HepG2 (cell line): ENCODE data around the gene CA7. TPM values are rescaled to one million over a fixed set of nuclear protein-coding genes. Genes with fewer than 3 reads are reported as not detected.
A peak's percentile ranks its signal among the peaks of the same experiment; 100 is the strongest.

Experiments used
- ATAC-seq: fragments of 200-7000 bp; cut with Tn5 transposase; 3 replicates; pipeline ENCODE4 v1.9.1; 2020; ENCODE audit warnings: mild to moderate bottlenecking, moderate library complexity
- BruUV-seq: library from RNA; stranded (reverse); fragments of 400-500 nt; replicated peaks from 2 replicates; lab custom pipeline; 2021; lab: Mats Ljungman, UMichigan
- CTCF ChIA-PET: fragments of 300-600 bp; formaldehyde crosslinking; extraction: SDS; loops from one replicate; lab custom pipeline; 2021; ENCODE audit warnings: low total read pairs, inconsistent platforms, low intra/inter-chr PET ratio; lab: Yijun Ruan, JAX
- POLR2A ChIA-PET: fragments of 350-600 bp; sonication (Branson Sonifier 250); formaldehyde crosslinking; loops from one replicate; lab custom pipeline; 2020; ENCODE audit warnings: antibody characterized with exemption, inconsistent platforms; lab: Yijun Ruan, JAX
- DNase-seq: peaks from one replicate; pipeline ENCODE4 v3.0.0-alpha.2; 2015; ENCODE audit warnings: low spot score
- FAIRE-seq: peaks from 3 replicates; lab custom pipeline; 2011; peaks lifted over from hg19 to GRCh38; lab: Jason Lieb, UNC
- H2AFZ ChIP-seq: one replicate; pipeline ENCODE4 v1.6.1; 2011; ENCODE audit warnings: low read length, inconsistent platforms
- H3K27ac ChIP-seq: fragments of 300-600 bp; 3 replicates; pipeline ENCODE4 v1.8.0; 2011; ENCODE audit warnings: mixed run types, mild to moderate bottlenecking, mixed read lengths, low read length, inconsistent platforms; ENCODE audit not compliant: insufficient read depth; ENCODE audit errors: extremely low read length
- H3K27me3 ChIP-seq, 2 experiments: fragments of 200-600 bp in 1 of 2; 2 replicates in 1 of 2; 3 replicates in 1 of 2; pipeline versions ENCODE4 v1.6.0 to v1.8.0; 2011; ENCODE audit warnings: low read length in 2 of 2, mild to moderate bottlenecking in 2 of 2, moderate library complexity in 2 of 2, inconsistent platforms in 1 of 2; ENCODE audit not compliant: insufficient read depth in 2 of 2, control insufficient read depth in 1 of 2
- H3K36me3 ChIP-seq, 2 experiments: fragments of 200-600 bp in 1 of 2; replicated peaks in 1 of 2; 2 replicates in 1 of 2; 3 replicates in 1 of 2; pipeline versions ENCODE4 v1.5.1 to v1.8.0; 2011; ENCODE audit warnings: low read length in 2 of 2, inconsistent platforms in 1 of 2; ENCODE audit not compliant: insufficient read depth in 2 of 2, control insufficient read depth in 1 of 2
- H3K4me1 ChIP-seq: 2 replicates; pipeline ENCODE4 v1.5.1; 2012; ENCODE audit warnings: low read length, inconsistent platforms; ENCODE audit not compliant: insufficient read depth
- H3K4me2 ChIP-seq: 2 replicates; pipeline ENCODE4 v1.6.0; 2011; ENCODE audit warnings: low read depth, low read length, inconsistent platforms
- H3K4me3 ChIP-seq, 3 experiments: fragments of 200-600 bp in 1 of 3; sonication (generic), shearing (Covaris generic) in 1 of 3; replicated peaks in 1 of 3; 2 replicates each; pipeline ENCODE4 v1.5.1; 2011 to 2016; ENCODE audit warnings: low read length in 3 of 3, inconsistent platforms in 2 of 3, low read depth in 2 of 3, mild to moderate bottlenecking in 2 of 3, control low read depth in 1 of 3, mixed read lengths in 1 of 3; ENCODE audit not compliant: insufficient read depth in 1 of 3
- H3K79me2 ChIP-seq: one replicate; pipeline ENCODE4 v1.6.1; 2011; ENCODE audit warnings: low read length, inconsistent platforms; ENCODE audit not compliant: insufficient read depth
- H3K9ac ChIP-seq: 2 replicates; pipeline ENCODE4 v1.6.0; 2011; ENCODE audit warnings: mild to moderate bottlenecking, low read depth, low read length, inconsistent platforms; ENCODE audit not compliant: insufficient read depth
- H3K9me3 ChIP-seq: 2 replicates; pipeline ENCODE4 v1.5.1; 2012; ENCODE audit warnings: mild to moderate bottlenecking, low read length
- H4K20me1 ChIP-seq: 2 replicates; pipeline ENCODE4 v1.6.0; 2011; ENCODE audit warnings: inconsistent platforms, mild to moderate bottlenecking, low read length, moderate library complexity; ENCODE audit not compliant: insufficient read depth
- HDAC2 ChIP-seq: sonication (generic); formaldehyde crosslinking; IDR thresholded peaks from 2 replicates; pipeline ENCODE4 v1.4.0; 2020; ENCODE audit warnings: missing genetic modification reagents
- KLF11 ChIP-seq: IDR thresholded peaks from 2 replicates; pipeline ENCODE4 v1.6.1; 2016; ENCODE audit warnings: missing compliant biosample characterization
- PHF21A ChIP-seq: sonication (generic); formaldehyde crosslinking; IDR thresholded peaks from 2 replicates; pipeline ENCODE4 v1.5.0; 2020; ENCODE audit warnings: mild to moderate bottlenecking, missing genetic modification reagents
- PHF8 ChIP-seq: sonication (generic); formaldehyde crosslinking; IDR thresholded peaks from 2 replicates; pipeline ENCODE4 v1.5.0; 2020; ENCODE audit warnings: missing genetic modification reagents
- RAD21 ChIP-seq: fragments of 450-650 bp; formaldehyde crosslinking; IDR thresholded peaks from 2 replicates; pipeline ENCODE4 v1.5.0; 2020; ENCODE audit warnings: mild to moderate bottlenecking
- SIN3B ChIP-seq: fragments of 150-350 bp; IDR thresholded peaks from 2 replicates; pipeline ENCODE4 v1.6.1; 2014; ENCODE audit warnings: low read length
- SMAD3 ChIP-seq: sonication (generic); formaldehyde crosslinking; IDR thresholded peaks from 2 replicates; pipeline ENCODE4 v1.4.0; 2020; ENCODE audit warnings: missing genetic modification reagents
- SMAD9 ChIP-seq: sonication (generic); formaldehyde crosslinking; IDR thresholded peaks from 2 replicates; pipeline ENCODE4 v1.5.1; 2020; ENCODE audit warnings: mild to moderate bottlenecking, missing genetic modification reagents
- SOX13 ChIP-seq, 3 experiments: fragments of 450-650 bp in 1 of 3; sonication (generic) in 1 of 3; formaldehyde crosslinking in 1 of 3; IDR thresholded peaks in 2 of 3; conservative IDR thresholded peaks in 1 of 3; 2 replicates each; pipeline versions ENCODE4 v1.5.0 to v1.6.1; 2016 to 2020; ENCODE audit warnings: antibody characterized with exemption in 1 of 3, mild to moderate bottlenecking in 1 of 3, missing compliant biosample characterization in 1 of 3, missing genetic modification reagents in 1 of 3, moderate library complexity in 1 of 3
- TCF12 ChIP-seq, 2 experiments: fragments of 450-650 bp in 1 of 2; sonication (generic) in 1 of 2; formaldehyde crosslinking in 1 of 2; IDR thresholded peaks; 2 replicates each; pipeline versions ENCODE4 v1.6.1 to v1.8.0; 2017 to 2022; ENCODE audit warnings: antibody characterized with exemption in 1 of 2, mild to moderate bottlenecking in 1 of 2, missing genetic modification reagents in 1 of 2, moderate library complexity in 1 of 2
- ZBTB1 ChIP-seq: sonication (generic); formaldehyde crosslinking; IDR thresholded peaks from 2 replicates; pipeline ENCODE4 v1.4.0; 2020; ENCODE audit warnings: missing genetic modification reagents, borderline replicate concordance
- ZFP82 ChIP-seq: sonication (generic); formaldehyde crosslinking; IDR thresholded peaks from 2 replicates; pipeline ENCODE4 v1.5.1; 2020; ENCODE audit warnings: mild to moderate bottlenecking, missing genetic modification reagents, borderline replicate concordance
- ZMYM3 ChIP-seq: sonication (generic); formaldehyde crosslinking; IDR thresholded peaks from 2 replicates; pipeline ENCODE4 v1.5.1; 2020; ENCODE audit warnings: mild to moderate bottlenecking, missing genetic modification reagents
- ZNF124 ChIP-seq: sonication (generic); formaldehyde crosslinking; IDR thresholded peaks from 2 replicates; pipeline ENCODE4 v1.4.0; 2020; ENCODE audit warnings: missing genetic modification reagents
- ZNF350 ChIP-seq: sonication (generic); formaldehyde crosslinking; IDR thresholded peaks from 2 replicates; pipeline ENCODE4 v1.4.0; 2020; ENCODE audit warnings: mild to moderate bottlenecking, low read depth, missing genetic modification reagents, borderline replicate concordance
- ZNF629 ChIP-seq: sonication (generic); formaldehyde crosslinking; conservative IDR thresholded peaks from 2 replicates; pipeline ENCODE4 v1.5.0; 2020; ENCODE audit warnings: missing genetic modification reagents
- WGBS: methylation state at CpG from one replicate; pipeline ENCODE4 v1.1.6; 2017; ENCODE audit warnings: low lambda C conversion rate; 5-methylcytosine and 5-hydroxymethylcytosine counted together
- in situ Hi-C: cut with HindIII; loops from 2 replicates; pipeline ENCODE4 v1.10.0; 2017; ENCODE audit warnings: low pct_unique_long_range_greater_than_20kb; ENCODE audit not compliant: extremely low pct_ligation_motif_present
- intact Hi-C: fragments of 100-400 bp; cut with micrococcal nuclease; formaldehyde crosslinking; loops from one replicate; pipeline ENCODE4 v1.10.0; 2022; ENCODE audit not compliant: unreplicated experiment
- polyA plus RNA-seq, 8 experiments: library from polyadenylated mRNA; depleted of rRNA in 3 of 8; stranded (reverse) in 7 of 8; unstranded in 1 of 8; fragments of >200 nt; fragmentation: Illumina TruSeq in 4 of 8; extraction: Trizol in 4 of 8; gene quantifications; 2 replicates each; pipeline versions ENCODE4 v1.2.1 to v1.2.3, GENCODE V29; 2011 to 2016; ENCODE audit warnings: low read depth in 4 of 8, missing spikeins in 1 of 8, mixed read lengths in 1 of 8; ENCODE audit not compliant: insufficient read depth in 1 of 8
- total RNA-seq, 5 experiments: library from RNA; depleted of rRNA; stranded (reverse); fragments of >200 nt; fragmentation: Illumina TruSeq; extraction: Trizol; gene quantifications; 2 replicates each; pipeline ENCODE4 v1.2.3, GENCODE V29; 2016; ENCODE audit warnings: low read depth in 1 of 5
- TF ChIP-seq, protein P1 (sequence below): sonication (generic); formaldehyde crosslinking; IDR thresholded peaks from 2 replicates; pipeline ENCODE4 v1.5.0; 2020; ENCODE audit warnings: mild to moderate bottlenecking, missing genetic modification reagents

The CA7 gene
- total and polyA plus RNA-seq, 2 of the 13 experiments (the other 11 are each of a cell fraction or from before 2014, with no cell fraction given), result not detected

DNA sequence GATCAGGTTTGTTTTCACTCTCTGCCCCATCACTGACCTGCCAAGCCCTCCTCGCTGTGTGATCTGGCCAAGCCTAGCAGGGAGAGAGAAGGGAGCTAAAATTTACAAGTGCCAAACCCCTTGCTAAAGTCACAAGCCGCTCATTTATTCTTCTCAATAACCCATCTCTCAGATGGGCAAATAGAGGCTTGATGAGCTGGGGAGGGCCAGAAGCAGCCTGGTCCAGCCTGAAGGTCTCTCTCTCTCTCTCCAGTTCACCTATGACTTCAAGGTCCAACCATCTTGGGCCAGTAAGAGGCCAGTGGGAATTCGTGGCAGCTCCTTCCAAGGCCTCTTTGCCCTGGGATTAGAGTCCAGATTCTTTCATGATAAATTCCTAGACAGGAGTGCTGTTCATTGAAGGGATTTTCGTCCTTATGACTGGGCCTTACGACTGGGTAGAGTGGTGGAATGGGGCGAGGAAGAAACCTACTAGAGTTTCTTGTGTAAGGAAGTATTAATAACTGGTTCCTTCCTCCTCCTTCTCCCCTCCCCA lies 3.4 kb downstream of the CA7 start:
- Histone ChIP-seq H3K27ac (no peak overlapping the region), H3K27me3 (peaks cover 7 to 71% of the 10 kb centered on the region in 2 experiments; a peak in 4 of 5 replicates), H3K4me1 (peaks cover 15% of the 10 kb centered on the region; the same call in 1 of the 2 replicates), H3K36me3 (no peaks in the 10 kb centered on the region), H3K4me3 (no peak overlapping the region), H3K79me2 (no peaks in the 10 kb centered on the region), H4K20me1 (no peaks in the 10 kb centered on the region), H3K9me3 (no peaks in the 10 kb centered on the region), H3K4me2 (no peak overlapping the region), H2AFZ (no peak overlapping the region), H3K9ac (no peak overlapping the region)
- ChIA-PET POLR2A (no interaction called here), CTCF (no interaction called here)
- WGBS, result 14% methylated on average over 6 of the region's 6 CpGs
- intact Hi-C loops (loop anchor here (10.0 kb wide), 1 partner anchor 93 kb away; the partner anchor contains the start of gene DYNC1LI2), in situ Hi-C loops (no loop called here)
- no peak for FAIRE-seq
- TF ChIP-seq ZNF629 (CRISPR knock-in tag) (peak; percentile 80), ZMYM3 (CRISPR knock-in tag) (0 out of 2 replicates have a peak, but pooled peaks have one; percentile 33), KLF11 (CRISPR knock-in tag) (no peak), HDAC2 (CRISPR knock-in tag) (no peak)
- no TSS peak for BruUV-seq
- DNase-seq, result no peak
- ATAC-seq, result no peak

DNA sequence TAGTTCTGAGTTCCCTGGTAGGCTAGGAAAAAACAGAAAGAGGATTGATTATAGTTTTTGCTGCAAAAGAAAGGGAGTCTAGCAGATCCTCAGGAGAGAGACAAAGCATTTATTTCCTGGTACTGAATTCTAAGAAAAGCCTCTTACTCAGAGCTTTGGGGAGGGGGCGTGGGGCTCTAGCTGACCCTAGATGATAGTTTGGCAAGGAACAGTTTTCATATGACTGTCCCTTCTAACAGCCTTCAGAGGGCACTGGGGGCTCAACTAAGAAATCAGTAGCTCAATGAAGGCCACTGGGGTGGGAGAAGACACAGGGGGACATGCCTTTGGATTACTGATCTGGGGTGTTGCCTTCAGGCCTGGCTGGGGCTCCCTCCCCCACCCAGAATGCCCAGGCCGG lies 4.0 kb downstream of the CA7 start:
- CTCF ChIA-PET, result no interaction called here
- POLR2A ChIA-PET, result no interaction called here
- BruUV-seq, result no TSS peak
- H4K20me1 ChIP-seq, result no peaks in the 10 kb centered on the region
- no peaks in the 10 kb centered on the region for H3K79me2 ChIP-seq
- ATAC-seq, result no peak
- in situ Hi-C loops (no loop called here), intact Hi-C loops (loop anchor here (10.0 kb wide), 1 partner anchor 93 kb away; the partner anchor contains the start of gene DYNC1LI2)
- H3K36me3 ChIP-seq, result no peaks in the 10 kb centered on the region
- H3K9ac ChIP-seq, result no peak overlapping the region
- H3K4me1 ChIP-seq, result peaks cover 15% of the 10 kb centered on the region; the same call in 1 of the 2 replicates
- H3K4me3 ChIP-seq, result no peak overlapping the region
- FAIRE-seq, result no peak
- H3K9me3 ChIP-seq, result no peaks in the 10 kb centered on the region
- H3K4me2 ChIP-seq, result no peak overlapping the region
- no peak overlapping the region for H3K27ac ChIP-seq
- WGBS, result 28% methylated on average over 2 of the region's 2 CpGs
- no peak overlapping the region for H2AFZ ChIP-seq
- no peak for DNase-seq
- peaks cover 7 to 67% of the 10 kb centered on the region in 2 experiments; a peak in 4 of 5 replicates for H3K27me3 ChIP-seq
- no peak for TF ChIP-seq PHF8 (CRISPR knock-in tag)
- TF ChIP-seq, protein P1, sequence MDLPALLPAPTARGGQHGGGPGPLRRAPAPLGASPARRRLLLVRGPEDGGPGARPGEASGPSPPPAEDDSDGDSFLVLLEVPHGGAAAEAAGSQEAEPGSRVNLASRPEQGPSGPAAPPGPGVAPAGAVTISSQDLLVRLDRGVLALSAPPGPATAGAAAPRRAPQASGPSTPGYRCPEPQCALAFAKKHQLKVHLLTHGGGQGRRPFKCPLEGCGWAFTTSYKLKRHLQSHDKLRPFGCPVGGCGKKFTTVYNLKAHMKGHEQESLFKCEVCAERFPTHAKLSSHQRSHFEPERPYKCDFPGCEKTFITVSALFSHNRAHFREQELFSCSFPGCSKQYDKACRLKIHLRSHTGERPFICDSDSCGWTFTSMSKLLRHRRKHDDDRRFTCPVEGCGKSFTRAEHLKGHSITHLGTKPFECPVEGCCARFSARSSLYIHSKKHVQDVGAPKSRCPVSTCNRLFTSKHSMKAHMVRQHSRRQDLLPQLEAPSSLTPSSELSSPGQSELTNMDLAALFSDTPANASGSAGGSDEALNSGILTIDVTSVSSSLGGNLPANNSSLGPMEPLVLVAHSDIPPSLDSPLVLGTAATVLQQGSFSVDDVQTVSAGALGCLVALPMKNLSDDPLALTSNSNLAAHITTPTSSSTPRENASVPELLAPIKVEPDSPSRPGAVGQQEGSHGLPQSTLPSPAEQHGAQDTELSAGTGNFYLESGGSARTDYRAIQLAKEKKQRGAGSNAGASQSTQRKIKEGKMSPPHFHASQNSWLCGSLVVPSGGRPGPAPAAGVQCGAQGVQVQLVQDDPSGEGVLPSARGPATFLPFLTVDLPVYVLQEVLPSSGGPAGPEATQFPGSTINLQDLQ (CRISPR knock-in tag), result no peak
- TF ChIP-seq ZNF350 (CRISPR knock-in tag), result no peak
- TF ChIP-seq SMAD9 (CRISPR knock-in tag), result no peak
- TF ChIP-seq ZFP82, result no peak
- TF ChIP-seq RAD21 (CRISPR knock-in tag), result no peak
- no peak for TF ChIP-seq SOX13 (IDR thresholded peaks at IDR 0.05)
- no peak for TF ChIP-seq SOX13 (CRISPR knock-in tag; conservative IDR thresholded peaks at IDR 0.05 in 1 of 2, IDR thresholded peaks at IDR 0.05 in 1 of 2)
- TF ChIP-seq SIN3B, result no peak
- TF ChIP-seq ZBTB1 (CRISPR knock-in tag), result no peak
- no peak for TF ChIP-seq TCF12 (IDR thresholded peaks at IDR 0.05)
- no peak for TF ChIP-seq TCF12 (CRISPR knock-in tag; IDR thresholded peaks at IDR 0.05)
- TF ChIP-seq SMAD3 (CRISPR knock-in tag), result no peak
- no peak for TF ChIP-seq ZNF124 (CRISPR knock-in tag)
- TF ChIP-seq PHF21A, result no peak
